T-helper 2 cell (primary cell): ENCODE data around the gene RELCH.

ENCODE experiments used
- DNase-seq, 5 experiments: peaks; one replicate each; pipeline versions ENCODE4 v3.0.0 to v3.0.0-alpha.2; 2012 to 2022

RELCH gene

DNA sequence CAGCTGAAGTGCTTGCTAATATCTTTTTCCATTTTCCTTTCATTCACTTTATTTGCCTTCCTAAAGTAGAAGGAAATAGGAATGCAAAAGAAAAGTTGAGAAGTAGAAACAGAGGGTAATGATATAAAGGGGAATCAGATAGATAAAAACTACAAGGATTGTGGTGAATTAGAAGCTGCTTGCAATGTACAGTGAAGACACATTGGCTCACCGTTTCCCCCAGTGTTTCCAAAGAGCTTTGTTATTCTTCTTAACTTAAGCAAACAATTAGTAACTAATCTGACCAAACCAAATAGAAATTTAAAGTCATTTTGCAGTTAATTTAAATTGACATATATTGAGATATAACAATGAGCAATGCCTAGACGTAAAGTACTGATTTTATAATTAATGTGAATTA is 63.4 kb downstream of the RELCH start:
- no peak for DNase-seq

DNA sequence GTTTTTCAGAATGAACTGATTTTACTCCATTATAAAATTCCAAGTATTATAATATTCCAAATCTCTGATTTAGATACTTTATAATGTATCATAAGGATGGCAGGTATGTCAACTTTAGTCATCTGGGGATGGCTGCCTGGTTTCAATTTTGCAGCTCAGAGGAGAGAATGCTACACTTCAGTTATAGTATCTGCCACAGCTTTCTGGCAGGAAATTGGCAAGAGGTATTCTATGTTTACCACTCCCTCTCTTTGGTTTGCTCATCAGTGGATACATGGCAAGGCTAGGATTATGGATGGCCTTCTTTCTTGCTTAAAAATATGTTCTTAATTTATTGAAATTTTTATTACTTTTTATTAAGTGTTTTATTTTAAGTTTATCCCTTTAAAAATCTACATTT is 71.0 kb downstream of the RELCH start:
- DNase-seq, result peak in 1 of 5 experiments; percentile 11

DNA sequence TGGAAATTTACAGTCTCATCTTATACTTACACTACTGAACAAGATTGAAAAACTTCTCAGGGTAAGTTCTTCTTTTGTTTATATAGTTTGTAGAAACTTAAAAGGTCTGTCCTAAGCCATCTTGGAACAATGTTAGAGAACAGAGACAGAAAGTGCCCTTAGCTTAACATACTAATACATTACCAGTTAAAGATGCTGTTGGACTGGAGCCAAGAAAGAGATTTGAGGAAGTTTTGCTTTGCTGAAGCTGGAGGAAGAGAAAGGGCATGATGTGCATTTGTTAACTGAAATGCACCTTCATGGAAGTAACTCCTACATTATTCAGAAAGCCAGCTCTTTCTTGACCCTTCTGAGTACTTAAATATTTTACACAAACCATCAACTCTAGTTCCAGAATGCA is 71.6 kb downstream of the RELCH start:
- no peak for DNase-seq

DNA sequence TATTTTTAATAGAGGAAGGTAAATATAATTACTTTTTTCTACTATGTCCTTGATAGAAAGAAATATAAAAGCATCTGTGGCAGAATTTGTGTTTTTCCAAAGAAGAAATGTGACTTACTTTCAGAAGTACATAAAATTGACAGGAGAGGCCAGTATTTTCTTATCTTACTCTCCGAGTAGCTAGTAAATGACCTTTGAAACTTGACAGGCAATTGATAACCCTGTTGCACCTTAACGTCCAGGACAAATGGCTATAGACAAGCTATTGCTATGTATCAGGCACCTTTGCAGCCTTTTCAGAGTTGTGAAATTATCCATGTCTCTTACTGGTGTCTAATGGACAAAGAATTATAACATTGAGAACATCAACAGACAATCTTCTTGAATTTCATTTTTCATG is 75.0 kb downstream of the RELCH start:
- DNase-seq, result no peak

DNA sequence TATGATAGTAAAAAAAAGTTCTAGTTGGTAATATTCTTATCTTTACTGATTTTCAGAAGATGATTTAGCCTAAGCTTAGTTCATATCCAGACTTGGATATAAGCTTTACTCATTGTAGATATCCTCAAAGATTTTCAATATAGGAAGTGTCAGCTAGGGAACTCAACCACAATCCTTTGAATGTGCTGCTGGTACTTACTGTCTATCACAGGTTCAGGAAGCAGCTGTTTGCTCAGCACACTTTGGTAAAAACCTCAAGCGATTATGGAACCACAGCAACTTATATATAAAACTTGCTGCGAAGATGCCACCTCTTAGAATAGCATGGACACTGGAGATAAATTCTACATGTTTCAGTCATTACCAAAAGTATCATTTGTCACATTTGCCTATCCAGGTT is 77.9 kb downstream of the RELCH start:
- peak in 1 of 5 experiments; percentile 18 for DNase-seq

DNA sequence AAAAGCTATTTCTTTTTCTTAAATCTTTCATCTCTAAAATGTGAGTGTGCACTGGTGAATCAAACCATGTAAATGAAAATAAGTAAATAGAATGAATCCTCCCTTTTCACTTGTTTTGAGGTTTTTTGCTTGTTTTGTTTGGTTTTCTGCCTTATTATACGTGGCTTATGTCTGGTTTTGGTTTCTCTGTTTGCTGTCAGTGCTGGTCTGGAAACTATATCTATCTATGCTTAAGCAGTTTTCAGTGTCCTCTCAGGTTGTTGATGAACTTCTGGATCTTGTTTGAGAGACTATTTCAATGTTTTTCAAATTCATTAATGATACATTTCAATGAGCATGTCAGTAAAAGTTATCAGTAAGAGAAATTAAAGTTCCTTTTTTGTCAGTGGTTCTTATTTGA is 90.0 kb downstream of the RELCH start:
- DNase-seq, result peak in 1 of 5 experiments; percentile 15

DNA sequence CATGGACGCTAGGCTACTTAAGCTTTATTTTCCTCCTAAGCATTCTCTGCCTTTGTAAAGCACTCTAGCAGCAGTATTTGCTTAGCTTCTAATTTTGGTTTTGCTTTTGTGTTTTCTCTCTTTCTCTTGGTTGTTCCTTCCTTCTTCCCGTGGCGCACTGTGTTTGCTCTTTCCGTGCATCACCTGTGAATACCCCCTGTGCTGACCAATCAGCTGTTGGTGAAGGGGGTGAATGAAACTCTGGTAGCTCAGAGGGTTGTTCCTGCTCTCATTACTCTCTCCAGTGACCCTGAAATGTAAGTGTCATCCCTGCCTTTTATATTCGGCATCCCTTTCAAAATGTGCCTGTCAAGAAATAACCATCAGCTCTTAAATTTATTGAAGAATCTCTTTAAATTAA is 92.5 kb downstream of the RELCH start:
- DNase-seq, result no peak

DNA sequence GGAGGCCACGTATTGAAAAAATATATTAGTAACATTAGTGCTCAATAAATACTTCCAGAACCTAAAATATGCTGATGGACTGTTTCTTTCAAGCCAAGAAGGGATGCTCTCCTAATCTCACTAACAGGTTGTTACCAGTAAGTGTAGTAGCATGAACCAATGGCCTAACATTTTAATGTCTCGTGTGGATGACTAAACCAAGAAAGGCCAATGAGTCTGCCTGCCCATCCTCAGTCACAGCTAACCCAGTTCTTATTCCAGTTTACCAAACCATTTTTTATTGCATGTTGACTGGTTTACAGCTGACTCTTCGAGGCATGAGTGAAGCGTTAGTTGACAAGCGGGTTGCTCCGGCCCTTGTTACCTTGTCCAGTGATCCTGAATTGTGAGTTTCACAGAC is 93.0 kb downstream of the RELCH start:
- DNase-seq, result no peak

DNA sequence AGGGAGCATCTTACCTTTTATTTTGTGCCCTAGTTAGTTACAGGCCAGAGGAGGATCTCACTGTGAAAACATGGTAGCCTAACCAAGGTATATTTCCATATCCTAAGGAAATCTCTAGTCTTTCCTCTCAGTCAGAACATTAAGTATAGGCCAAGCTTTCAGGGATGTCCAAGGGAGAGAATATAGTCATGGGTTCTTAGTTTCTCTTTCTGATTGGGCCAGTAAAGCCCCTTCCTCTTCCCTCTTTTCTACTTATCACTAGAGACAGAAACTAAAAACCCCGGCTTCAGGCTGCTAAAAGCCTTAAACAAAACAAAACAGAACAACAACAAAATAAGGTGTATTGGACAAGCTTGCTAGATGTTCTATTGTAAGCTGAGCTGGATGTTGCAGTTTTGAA is 93.7 kb downstream of the RELCH start:
- no peak for DNase-seq

DNA sequence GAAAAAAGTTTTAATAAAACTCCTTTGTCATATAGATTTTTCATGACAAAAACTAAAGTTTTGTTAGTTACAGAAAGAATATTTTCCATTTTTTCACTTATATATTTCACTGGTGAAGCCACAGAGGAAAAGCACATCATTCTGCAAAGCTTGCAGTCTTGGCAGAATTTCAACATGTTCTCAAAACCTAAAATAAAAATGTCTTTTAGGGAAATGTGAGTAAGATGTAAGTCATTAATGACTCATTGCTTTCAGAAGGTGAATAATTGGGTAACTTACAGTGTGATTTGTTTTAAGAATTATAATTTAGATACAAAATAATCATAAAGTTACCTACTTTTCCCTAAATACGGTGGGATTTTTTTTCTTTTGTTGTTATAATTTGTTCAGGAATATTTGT is 94.6 kb downstream of the RELCH start:
- DNase-seq, result no peak

DNA sequence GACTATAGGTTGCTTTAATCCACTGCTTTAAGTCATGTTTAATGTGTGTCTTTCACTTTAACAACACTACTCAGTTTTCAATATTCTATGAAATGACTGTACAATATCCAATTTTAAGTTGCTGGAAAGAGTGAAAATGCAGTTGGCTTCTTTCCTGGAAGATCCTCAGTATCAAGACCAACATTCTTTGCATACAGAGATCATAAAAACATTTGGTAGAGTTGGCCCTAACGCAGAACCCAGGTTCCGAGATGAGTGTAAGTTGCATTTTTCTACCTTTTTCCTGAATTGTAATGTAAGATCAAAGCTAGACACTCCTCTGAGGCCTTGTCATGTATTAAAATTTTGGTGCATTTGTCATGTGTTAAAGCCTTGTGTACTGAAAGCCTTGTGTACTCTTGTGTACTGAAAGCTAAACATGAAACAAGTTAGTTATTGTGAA is 95.2 kb downstream of the RELCH start:
- no peak for DNase-seq

DNA sequence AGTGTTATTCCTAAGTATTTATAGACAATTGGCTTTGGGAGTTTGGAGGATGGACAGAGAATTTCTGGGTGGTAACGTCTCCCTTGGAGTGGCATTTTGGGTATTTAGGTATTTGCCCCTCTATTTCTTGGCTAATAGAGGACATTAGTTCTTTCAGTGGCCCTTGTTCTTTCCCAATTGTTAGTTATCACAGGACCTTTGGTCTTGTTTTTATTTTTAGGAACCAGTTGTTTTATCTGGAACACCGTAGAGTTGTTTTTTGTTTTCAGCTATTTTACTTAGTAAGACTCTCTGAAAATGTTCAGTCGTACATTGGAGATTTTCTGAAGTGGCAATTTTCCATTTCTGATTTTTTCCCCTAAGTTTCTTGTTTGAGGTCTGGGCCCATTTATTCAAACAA is 97.6 kb downstream of the RELCH start:
- DNase-seq, result no peak

DNA sequence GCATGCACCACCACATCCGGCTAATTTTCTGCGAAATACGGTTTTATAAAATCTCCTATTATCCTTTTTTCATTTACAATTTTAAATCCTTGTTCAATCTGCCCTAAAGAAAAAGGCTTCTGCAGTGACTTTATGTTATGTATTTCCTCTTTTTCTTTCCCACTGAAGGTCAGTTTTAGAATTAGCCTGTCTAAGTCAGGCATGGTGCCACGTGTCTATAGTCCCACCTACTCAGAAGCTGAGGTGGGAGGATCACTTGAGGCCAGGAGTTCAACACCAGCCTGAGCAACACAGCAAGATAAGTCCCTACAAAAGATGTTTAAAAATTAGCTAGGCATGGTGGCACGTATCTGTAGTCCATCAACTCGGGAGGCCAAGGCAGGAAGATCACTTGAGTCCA is 98.2 kb downstream of the RELCH start:
- no peak for DNase-seq

DNA sequence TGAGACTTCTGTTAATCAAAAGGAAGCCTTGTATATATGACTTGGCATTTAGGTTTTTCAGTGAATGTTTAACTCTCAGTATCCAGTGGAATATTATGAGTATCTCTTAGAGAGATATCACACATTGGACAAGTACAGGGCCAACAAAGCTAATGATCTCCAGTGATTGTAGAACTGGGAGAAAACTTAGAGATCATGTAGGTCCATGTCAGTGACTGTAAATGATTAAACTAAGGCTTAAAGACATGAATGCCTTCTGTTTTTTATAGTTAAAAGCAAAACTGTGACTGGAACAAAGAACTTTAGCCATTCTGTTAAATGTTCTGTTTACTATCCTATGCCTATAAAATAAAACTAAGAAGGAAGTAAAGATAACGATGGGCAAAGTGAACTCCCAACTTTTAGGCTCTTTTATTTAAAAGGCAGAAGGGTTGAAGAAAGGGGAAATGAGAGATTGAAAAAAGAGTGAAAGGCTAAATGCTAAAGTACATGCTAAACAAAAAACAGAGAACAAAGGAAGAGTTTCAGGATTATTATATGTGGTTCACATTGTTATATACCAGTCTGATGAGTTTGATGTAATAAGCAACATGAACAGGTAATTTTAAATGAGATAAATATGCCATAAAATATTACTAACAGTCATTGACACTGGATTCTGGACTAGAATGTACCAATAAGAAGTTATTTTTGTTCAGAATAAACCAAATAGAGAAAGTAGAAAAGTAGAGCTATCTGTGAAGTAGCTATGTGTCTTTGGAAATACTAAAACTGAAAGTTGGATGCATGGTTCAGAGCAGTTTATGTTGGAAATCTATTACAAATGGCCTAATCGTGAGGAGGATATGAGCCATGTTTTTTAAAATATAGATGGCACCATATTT is 101.0 kb downstream of the RELCH start:
- DNase-seq, result no peak

DNA sequence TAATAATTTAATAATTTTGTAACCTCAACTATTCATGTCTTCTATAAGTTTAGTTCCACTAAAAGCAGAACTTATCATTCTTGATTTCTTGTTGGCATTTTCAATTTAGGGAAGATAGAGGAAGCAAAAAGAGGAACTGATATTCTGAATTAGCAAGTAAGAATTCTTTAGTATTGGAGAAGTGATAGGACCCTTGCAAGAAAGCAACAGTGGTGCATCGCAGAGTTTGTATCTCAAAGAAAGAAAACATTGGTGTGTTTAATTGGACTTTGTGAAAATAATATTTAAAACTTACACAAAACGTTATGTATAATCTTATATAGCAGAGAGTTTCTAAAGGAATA is 101.6 kb downstream of the RELCH start:
- no peak for DNase-seq

DNA sequence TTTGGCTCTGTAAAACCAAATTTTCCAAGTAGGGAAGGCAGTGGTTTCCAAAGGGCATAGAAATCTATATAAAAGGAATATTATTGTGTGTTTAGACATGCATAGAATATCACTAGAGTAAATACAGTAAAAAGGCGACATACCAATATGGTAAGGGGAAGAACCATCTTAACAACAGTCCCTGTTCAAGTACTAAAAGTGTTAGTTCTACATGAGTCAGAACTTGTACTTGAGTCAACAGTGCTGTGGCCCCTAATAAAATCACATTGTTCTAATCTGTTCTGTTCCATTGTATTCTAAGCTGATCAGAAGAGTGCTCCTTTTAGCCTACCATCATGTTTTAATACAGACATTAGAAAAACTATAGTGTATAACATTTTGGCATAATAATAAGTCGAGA is 102.0 kb downstream of the RELCH start:
- no peak for DNase-seq

DNA sequence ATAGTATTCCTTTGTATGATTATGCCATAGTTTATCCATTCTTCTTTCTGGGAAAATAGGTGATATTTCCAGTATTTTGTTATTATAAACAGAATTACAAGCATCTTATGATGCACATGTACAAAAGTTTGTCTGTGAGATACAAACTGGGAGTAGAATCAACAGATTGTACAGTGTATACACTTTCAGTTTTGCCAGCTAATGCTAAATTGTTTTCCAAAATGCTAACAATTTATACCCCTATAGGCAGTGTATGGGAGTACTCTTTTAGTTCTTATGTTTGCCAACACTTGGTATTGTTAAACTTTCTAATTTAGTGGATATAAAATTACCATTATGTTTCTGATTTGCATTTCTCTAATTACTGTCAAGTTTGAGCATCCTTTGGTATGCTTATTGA is 107.0 kb downstream of the RELCH start:
- no peak for DNase-seq

DNA sequence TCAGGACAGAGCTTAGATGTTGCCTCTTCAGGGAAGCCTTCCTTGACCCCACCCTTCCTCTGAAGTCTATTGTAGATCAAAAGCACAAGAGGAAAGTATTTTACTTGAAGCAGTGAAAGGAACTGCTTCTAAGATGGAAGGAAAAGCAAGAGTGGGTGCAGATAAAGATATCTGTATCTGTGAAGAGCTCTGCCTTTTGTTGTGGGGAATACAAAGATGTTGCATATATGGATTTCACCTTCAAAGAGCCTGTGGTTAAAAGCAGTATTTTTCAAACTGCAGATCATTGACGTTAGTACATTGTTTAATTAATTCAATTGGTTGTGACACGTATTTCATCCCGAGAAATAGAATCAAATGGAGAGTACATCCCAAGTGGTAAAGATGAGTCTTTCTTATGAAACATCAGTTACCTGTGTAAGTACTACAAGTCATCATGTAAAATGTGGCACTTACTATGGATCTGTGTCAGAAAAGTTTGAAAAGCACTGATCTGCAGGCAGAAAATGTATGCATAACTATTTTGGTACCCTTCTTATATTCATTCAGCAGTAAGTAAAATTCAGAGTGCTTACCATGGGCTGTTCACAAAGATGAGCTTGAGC is 113.4 kb downstream of the RELCH start:
- DNase-seq, result no peak

DNA sequence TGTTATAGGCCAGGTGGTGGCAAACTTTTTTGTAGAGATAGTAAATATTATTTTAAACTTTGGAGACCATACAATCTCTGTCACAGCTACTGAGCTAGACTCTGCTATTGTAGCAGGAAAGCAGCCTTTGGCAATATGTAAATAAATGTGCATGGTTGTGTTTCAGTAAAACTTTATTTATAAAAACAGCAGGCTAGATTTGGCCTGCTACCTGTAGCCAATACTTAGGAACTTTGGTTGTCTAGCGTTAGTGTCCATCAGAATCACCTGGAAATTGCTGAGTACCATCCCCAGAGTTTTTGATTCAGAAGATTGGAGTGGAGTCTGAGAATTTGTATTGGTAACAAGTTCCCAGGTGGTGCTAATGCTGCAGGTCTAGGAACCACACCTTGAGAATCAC is 114.3 kb downstream of the RELCH start:
- DNase-seq, result no peak

DNA sequence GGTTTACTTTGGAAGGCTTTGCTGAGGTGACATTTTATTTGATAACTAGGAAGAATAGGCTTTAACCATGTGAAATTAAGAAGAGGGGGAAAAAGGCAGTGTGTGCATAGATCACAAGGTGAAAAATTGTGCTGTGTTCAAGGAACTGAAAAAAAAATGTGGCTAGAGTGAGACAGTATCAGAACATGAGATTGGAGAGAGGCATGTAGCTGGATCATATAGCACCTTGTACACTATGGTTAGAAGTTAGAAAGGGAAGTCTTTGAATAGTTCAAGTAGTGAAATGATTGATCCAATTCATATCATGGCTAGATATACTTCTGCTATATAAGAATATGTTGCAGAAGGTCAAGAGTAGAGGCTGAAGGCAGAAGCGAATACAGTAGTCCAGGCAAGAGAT is 125.8 kb downstream of the RELCH start:
- DNase-seq, result no peak

DNA sequence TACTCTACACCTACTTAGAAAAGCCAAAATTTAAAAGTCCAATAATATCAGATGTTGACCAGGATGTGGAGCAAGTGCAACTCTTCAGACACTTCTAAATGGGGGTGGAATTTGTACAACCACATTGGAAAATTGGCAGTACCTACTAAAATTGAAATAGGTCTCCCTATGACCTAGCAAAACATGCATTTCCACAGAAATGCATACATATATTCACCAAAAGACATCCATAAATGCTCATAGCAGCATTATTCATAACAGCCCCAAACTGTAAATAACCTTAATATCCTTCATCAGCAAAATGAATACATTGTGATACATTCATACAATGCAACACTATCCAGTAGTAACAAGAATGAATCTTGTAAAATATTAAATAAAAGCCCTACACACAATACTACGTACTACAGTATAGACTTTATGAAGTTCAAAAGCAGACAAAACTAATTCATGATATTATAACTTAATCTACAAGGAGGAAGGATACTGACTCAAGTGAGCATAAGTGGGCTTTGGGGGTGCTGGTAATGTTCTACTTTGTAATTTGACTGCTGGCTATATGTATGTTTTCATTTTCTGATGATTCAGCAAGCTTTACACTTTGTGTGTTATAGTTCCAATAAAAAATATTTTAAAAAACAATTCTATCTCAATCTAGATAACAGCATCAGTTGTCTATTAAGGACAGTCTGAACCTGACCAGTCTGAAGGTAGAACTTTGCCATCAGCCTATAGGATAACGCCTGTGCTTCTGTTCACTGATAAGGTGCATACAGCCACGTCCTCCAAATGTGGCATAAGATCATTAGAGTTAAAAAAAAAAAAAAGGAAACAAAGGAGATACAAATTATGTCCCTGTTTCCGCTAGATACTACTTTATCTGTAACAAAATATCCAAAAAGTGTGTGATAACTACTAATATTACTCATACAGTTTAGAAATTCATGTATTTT is 131.4 kb downstream of the RELCH start:
- no peak for DNase-seq

DNA sequence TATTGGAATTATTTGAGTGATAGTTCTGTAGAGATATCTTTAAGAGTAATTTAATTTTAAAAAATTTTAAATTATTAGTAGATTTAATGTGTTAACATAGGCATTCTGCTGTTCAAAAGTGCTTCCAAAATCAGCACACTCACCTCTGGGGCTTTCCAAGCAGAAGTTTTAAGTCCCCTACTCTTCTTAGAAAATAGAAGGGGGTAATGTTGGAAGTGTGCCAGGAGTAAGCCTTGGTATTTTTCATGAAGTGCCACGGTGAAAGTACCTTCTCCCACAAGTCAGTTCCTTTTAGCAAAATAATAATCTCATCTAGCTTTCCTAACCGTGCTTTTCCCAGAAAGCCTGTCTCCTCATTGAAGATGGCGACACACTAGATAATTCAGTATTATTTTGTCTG is 134.1 kb downstream of the RELCH start:
- DNase-seq, result no peak

DNA sequence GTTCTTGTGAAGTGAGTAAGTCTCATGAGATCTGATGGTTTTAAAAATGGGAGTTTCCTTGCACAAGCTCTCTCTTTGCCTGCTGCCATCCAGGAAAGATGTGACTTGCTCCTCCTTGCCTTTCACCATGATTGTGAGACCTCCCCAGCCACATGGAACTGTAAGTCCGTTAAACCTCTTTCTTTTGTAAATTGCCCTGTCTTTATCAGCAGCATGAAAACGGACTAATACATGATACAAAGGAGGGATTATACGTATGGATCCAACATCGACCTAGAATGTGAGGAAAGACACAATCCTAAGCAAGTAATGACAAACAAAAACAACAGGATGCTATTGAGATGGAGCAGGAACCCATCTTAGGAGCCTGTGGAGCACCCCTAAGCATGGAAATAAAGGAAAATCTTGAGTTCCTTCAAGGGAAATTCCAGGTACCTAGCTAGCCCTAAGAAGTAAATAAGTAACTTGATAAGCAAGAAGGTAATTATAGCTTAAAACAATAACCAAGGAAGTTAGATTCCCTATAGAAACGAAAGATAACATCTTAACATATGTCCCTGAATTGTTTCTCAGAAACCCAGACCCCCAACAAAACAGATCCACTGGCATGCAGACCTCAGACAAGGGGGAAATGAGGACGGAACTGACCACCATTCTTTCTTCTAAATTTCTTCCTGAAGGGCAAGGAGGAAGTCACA is 136.6 kb downstream of the RELCH start:
- no peak for DNase-seq
